NCI-H748 treated with DMSO at 0.1 percent for 48 hours (cell line): ENCODE measurements around the gene NRXN3.

ENCODE experiments used
- DNase-seq: peaks from one replicate; lab custom pipeline; 2025; lab: John Stamatoyannopoulos, UW

The NRXN3 gene

DNA sequence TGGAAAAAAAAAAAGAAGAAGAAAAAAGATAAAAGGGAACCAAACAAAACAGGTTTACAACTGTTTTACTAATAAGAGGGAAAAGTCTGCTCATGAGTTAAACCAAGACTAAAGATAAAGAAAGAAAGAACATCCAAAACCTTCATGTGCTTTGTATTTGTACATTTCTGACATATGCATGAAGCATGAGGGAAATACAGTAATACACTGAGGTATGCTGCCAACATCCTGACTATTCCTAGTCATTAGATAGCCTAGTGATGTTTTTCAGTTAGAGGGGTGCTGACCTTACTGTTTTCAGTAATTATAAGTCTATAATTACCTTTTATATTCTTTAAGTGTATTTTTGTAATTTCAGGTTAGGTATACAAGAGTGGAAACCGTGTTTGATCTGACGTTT lies 1247.8 kb downstream of the NRXN3 start:
- DNase-seq = no peak

DNA sequence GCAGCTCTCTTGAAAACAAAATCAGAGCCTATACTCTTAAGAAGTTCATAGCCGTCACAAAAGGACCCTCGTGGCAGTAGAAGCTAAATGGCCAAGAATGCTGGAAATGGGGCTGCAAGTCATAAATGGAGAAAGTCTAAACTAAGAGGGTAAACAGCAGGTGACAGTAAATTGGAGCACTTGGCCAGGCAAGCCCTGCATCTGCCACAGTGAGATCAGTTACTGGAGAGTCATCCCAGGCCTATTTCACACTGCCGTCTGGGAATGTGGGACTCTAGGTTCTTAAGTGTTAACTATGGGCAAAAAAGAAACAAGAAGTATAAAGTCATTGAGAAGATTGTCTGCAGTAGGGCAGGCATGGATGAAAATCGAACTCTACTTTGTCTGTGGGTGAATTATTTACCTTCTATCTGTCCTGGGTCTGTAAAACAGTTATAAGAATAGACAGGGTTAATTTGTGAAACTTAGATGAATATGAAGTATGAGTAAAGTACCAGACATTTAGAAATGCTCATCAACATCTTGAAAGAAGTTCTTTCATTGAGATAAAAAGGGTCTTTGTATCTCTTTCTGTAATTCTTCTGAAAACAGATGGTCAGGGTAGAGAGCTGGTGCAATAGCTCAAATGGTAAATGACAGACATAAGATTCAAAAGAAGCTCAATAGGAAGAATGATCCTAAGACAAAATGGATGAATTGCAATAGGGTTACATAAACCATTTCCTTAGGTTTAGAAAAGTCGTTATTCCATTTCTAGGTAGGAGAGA lies 1248.7 kb downstream of the NRXN3 start:
- DNase-seq = no peak

DNA sequence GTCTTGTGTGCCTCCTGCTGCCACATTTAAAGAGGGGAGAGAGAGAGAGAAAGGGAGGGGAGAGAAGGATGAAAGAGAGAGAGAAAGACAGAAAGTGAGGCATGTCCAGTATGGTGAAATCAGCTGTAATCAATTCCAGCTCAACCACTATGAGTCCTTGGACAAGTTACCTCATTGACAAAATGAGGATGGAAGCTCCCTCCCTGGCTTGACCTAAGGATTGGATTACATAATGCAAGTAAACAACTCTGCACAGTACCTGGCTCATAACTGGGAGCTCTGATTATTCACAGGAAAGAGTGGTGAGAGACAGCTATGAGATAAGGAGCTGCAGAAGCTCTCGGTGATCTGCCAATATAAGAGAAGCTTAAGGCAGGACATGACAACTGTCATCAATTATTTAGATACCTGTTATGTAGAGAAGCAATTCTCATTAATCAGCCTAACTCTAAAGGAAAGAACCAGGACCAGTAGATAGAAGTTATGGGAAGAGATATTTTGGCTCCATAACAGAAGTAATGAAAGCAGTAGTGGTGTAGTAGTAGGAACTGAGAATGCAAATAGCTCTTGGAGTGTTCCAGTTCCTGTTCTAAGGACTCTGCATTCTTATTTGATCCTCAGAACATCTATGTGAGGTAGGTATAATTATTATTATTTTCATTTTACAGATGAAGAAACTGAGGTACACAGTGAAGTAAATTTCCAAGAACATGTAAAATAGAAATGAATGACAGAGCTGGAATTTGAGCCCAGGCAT lies 1249.6 kb downstream of the NRXN3 start:
- no peak for DNase-seq

DNA sequence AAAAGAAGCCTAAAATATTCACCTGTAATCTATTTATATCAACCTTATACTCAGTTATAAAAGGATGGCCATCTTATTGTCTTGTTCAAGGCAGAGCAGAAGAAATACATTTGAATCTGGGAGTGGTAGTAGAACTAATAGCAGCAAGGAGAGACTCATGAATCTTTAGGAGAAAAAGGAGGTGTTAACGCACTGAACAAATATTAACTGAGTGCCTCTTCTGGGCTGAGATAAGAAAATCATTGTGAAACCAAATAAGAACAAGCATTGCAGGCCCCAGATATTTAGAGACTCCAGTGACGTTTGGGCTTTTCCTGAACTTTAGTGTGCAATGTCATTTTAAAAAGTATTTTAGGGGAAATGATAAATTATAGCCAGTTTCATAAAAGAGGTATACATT lies 1250.6 kb downstream of the NRXN3 start:
- DNase-seq = no peak

DNA sequence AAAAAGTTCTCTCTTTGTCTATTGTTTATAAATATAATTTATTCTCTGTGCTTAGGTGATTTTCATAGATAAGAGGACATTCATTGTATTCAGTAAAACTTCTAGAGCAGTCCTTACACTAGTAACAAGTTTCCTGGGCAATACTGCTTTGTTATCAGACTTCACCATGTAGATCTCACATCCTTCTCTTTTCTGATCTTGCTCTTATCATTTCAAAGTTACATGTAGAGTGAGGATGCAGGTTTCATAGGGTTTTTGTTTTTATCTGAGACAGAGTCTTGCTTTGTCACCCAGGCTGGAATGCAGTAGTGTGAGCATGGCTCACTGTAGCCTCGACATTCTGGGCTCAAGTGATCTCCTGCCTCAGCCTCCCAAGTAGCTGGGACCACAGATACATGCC lies 1251.6 kb downstream of the NRXN3 start:
- no peak for DNase-seq

DNA sequence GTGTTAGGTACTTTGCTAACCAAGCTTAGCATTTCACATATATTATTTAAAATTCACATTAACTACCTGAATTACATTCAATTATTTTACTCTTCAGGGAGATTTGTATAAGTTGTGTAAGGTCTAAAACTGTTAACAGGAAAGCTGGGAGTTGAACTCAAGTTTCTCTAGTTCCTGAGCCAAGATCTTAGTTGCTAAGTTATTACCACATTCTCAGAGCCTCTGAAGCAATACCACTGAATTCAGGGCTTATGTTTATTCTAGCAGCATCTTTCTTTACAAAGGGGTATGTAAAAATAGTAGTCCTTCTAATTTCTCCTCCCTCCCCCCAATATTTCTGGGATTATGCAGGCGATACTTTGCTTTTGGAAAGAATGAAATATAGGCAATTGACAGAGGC lies 1254.3 kb downstream of the NRXN3 start:
- no peak for DNase-seq

DNA sequence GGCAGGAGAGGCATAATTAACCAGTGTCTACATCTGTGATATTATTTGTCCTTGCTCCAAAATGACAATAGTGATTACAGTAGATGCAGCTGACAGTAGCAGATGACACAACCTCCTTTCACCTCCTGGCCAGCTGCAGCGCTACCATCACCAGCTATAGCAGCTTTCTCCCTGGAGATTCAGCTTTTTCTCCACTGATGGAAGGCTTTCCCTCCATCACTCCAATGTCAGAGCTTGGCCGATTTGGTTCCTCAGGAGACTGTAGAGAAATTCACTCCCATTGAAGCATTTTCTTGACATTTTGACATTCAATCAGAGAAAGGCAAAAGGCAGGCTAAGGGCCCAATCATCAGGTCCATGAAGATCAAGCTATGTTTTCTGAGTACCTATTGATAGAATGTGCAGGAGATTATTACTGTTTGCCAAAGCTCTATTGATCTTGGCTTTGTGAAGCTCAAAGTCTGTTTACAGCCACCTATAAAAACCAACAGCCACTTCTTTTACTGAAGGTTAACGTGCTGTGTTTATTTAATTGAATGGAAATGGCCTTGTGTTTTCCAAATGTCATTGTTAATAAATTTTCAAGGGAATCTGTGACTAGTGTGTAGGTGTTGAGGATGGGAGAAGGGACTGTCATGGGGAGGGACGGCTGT lies 1256.1 kb downstream of the NRXN3 start:
- DNase-seq = no peak

DNA sequence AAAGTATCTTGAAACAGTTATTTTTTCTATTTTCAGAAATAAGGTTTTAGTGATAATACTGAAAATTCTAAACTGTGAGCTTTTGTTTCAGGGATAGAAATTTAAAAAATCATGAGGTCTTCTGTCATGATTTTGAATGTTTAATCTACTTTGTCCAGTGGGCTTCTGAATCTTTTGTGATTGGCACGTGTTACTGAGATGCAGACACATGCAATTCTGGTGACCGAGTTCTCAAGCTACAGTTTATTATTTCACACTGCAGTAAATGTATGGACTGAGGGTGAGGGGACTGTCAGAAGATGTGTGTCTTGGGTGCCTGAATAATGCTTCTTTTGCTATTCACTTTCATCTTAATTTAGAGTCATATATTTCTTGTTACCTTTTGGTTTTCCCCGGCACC lies 1262.5 kb downstream of the NRXN3 start:
- DNase-seq = no peak

DNA sequence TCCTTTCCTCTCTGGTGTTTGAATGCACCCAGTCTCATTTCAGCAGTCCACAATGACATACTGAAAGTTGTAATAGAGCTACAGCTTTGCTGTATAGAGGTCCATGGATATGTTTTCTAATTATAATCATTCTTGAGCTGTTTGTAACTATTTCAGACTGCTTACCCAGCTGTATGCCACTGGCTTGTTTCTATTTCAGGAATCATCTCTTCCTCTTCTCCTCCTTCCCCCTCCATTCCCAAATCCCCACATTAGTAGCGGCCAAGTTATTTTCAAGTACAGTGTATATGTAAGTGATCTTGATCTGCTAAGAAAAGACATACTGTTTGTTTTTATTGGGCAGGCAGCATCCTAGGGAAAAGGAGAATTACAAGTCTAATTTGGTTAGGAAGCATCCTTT lies 1266.2 kb downstream of the NRXN3 start:
- DNase-seq = no peak

DNA sequence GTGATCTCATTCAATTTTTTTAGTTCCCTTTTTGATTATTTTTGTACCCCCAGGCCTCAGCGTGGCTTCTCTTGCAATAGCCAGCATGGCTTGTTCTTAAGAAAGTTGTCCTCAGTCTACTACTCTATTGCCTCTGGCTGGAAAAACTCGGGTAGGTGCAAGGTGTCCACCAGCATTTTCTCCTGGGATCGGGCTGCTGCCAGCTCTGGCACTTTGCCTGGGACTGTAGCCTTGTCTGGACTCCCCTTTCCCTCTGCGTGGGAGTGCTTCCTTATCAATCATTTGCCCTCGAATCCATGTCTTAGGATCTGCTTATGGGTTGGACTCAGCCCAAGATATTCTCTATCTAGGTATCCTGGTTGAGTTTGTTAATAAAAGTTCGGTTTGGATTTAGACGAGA lies 1267.8 kb downstream of the NRXN3 start:
- DNase-seq = no peak

DNA sequence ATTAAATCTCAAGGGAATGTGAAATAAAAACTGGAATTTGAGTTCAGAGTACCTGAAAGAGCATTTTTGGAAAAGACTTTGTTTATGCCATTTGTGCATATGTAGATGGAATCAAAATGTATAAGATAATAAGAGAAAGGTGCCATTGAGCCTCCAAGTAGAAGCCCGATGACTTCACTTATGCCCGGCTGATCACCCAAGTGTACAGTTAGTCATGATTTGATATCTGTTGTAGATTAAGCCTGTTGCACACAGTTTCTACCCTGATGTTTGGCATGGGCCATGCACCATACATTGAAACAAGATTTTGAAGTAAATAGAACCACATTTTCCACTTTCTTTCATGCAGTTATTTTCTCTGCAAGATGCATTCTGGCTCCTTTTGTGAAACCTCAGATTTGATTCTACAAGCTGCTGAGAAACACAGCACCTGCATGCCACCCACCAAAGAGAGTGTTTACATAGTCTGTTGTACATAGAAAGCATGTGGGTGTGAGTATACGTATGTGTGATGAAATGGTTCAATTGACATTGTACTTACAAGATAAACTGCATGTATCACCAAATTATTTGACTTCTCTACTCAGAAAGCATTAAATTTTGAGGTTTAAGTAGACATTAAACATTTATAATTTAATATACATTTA lies 1268.6 kb downstream of the NRXN3 start:
- DNase-seq = no peak

DNA sequence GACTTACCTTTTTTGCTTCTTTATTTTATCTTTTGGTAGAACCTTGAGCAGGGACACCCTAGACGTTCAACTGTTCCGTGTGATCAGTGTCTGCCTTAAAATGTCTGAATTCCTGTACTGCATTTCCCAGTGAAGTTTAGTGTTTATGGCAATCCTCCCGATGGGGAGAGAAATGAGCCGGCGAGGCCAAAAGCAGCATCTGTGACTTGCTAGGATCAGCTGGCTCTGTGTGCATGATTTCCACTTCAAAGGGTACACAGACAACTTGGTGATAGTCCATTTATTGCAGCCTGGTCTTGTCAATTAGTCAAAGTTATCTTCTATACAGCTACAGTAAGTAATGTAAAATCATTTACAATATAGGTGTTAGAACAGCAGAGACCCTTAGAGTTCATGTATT lies 1272.6 kb downstream of the NRXN3 start:
- no peak for DNase-seq

DNA sequence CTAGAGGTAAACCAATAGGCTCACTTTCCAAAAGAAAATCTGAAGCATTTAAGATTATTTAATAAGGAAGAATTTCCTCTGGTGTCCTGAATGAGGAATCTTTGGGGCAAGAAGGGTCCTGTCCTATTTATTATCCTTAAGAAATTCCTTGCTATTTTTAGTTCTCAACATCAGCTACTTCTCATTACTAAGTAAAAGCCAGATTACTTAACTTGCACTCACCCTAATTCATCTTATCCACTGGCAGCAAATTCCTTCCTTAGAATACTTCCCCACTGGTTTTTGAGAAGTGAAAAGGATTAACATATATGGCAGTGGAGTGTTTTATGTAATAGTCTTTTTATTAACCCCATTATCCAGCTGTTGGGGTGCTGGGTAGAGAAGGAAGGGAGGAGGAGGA lies 1273.4 kb downstream of the NRXN3 start:
- no peak for DNase-seq

DNA sequence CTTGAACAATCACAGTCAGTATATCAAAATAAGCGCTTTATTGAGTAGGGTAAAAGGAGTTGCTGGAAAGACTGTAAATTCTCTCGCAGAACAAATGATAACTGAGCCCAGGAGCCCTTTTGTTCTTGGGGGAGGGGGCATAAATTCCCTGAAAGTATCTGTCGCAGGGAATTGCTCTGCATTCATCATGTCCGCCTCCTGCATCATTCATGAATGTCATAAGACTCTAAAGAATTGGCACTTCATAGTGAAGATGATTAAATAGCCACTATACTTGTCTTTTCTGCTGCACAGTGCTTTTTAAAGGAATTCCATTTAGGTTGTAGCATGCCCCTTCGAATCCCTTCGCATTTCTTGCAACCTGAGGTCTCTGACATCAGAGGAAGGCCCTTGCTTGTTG lies 1278.8 kb downstream of the NRXN3 start:
- DNase-seq = no peak

DNA sequence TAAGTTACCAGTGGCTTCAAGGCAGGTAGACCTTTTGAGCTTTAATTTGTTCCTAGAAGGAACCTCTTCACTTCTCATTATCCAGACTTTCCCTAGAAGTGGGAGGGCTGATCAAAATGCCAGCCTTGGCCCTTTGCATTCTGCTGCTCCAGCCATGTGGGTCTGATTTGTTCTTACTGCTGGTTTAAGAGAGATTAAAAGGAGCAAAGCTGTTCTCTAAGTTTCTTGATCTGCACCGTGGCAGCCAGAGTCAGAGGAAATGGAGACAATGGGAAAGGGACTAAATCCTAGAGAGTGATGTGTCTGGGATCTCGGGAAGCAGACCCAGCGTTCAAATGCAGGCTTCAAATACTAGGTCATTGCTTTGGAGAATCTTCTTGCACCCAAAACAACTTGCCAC lies 1281.4 kb downstream of the NRXN3 start:
- no peak for DNase-seq

DNA sequence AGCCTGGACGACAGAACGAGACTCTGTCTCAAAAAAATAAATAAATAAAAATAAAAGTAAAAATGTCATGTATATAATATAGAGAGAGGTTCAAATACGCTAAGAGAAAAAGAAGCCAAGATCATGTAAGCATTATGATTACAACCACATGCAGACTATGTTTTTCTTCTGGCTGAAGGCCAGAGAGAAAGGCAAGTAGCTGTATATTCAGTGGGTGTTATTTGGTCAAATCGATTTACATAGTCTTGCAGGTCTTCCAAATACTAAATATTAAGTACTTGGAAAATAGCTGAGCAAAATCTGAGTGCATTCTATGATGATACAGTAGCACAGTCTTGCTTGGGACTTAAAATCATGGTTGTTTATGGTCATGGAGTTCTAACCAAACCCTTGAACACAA lies 1283.1 kb downstream of the NRXN3 start:
- no peak for DNase-seq

DNA sequence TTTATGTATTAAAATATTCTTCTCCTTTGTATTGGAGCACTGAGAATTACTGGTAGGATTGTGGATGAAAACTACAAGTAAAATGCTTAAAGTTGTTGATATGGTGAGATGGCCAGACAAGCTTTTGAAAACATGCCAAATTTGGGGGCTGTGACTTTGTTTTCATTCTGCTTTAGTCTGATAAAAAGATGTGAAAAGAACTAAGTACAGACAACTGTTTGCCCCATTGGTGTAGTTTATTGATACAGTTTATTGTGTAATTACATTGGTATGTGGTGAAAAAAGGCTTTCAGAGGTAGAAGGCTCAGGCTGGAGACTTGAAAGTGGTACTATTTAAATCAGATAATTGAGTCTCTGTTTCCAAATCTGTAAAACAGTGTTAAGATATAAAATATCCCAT lies 1294.3 kb downstream of the NRXN3 start:
- DNase-seq = no peak

DNA sequence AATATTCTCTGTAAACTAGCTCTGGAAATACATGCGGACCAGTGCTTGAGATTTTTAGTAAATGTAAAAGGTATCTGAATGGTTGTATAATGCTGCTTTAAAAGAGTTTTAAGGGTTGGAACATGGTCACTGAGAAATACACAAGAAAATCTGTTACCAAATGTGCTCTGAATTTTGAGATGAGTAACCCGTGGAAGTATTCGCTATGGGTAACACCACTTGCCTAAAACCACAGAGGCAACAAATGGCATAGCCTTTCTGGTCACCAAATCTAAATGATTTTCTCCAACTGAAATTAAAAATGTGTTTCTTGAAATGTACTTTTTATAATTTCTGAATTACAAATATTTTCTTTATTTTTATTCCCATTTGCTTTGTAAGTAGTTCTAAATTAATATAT lies 1295.5 kb downstream of the NRXN3 start:
- DNase-seq = no peak

DNA sequence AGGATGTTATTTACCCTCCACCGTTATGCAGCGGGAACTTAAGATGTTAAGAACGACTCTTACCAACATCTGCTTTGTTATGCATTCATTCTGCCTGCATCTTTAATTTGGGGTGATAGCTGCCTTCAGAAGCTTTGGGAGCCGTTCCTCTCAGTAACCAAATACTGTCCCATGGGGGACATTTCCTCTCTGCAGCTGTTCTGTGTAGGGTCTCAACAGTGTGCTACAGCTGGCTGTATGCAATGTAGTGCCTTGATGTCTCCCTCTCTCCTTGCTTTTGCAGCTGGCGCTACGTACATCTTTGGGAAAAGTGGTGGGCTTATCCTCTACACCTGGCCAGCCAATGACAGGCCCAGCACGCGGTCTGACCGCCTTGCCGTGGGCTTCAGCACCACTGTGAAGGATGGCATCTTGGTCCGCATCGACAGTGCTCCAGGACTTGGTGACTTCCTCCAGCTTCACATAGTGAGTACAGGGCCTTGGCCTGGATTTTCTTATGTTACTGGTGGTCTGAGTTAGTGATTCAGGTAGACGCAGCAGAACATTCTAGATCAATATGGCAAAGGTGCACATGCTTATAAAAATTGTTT lies 1296.9 kb downstream of the NRXN3 start:
- DNase-seq = no peak

DNA sequence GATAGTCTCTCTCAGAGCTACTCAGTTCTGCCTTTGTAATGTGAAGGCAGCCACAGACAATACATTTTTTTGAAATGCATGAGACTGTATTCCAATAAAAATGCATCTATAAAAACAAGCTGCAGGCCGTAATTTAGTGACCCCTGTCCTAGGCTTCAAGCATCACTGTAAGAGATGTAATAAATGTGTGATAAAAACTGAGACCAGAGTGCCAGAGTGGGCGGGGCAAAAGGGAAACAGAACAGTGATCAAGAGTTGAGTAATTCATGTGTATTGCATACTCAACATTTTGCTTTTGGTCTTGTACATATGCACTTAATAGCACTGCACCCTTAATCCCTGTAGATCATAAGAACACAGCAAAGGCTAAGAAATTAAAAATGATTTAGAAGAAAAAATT lies 1297.7 kb downstream of the NRXN3 start:
- DNase-seq = no peak

DNA sequence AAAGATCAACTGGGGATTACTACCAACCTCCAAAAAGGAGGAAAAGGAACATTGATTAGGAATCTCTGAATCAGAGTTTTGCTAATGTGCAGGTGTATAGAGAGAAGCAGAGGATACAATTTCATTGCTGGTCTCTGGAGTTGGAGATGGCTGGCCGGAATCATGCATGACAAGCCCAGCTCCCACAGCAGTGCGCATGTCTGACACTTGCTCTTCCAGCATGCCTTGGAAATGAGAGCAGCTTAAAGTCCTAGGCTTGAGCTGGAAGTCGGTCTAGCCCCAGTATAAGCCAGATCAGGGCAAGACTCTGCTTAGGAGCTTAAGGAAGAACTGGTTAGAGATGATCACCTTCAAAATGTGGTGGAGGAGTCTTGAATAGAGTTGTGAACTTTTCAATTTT lies 1298.3 kb downstream of the NRXN3 start:
- no peak for DNase-seq

DNA sequence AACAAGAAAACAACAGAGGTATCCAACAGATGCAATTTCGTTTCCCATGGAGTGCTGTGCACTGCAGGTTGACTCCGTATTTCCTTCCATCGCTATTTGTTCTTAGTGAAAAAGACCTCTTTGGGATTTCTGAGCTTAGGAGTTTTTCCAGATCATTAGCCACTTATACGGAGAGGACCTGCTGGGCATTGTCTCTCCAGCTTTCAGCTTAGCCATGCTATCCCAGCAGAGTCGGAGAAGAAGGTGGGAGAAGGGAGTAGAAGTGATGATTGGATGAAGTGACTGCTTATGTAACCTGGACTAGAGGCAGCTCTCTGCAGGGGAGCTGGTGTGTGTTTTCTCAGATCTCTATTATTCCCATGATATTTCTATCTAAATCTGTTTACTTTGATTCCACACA lies 1303.5 kb downstream of the NRXN3 start:
- DNase-seq = no peak
